ENCODE measurements around the gene C19orf38.

Gene C19orf38

DNA sequence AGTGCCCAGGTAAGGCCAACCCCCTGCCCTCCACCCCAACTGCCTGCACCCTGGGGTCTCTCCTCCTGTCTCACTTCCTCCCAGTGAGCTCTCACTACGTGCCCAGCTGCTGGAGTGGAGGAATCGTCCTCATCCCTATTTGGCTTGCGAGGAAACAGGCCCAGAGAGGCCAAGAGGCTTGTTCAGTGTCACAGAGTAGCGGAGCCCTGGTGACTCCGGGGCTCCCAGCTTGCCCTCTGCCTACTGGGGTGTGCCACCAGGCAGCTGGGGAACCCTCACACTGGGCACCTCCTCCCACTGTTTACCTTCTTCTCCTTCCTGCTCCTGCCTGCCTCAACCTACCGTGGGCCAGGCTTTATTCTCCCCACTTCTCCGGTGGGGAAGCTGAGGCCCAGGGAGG is 17.8 kb upstream of the C19orf38 start:
- in situ Hi-C loops (cut with MboI; ENCODE audit: low pct_unique_long_range_greater_than_20kb, low sequenced_read_pairs, unreplicated experiment): no loop called here
- TF ChIP-seq, protein P1, sequence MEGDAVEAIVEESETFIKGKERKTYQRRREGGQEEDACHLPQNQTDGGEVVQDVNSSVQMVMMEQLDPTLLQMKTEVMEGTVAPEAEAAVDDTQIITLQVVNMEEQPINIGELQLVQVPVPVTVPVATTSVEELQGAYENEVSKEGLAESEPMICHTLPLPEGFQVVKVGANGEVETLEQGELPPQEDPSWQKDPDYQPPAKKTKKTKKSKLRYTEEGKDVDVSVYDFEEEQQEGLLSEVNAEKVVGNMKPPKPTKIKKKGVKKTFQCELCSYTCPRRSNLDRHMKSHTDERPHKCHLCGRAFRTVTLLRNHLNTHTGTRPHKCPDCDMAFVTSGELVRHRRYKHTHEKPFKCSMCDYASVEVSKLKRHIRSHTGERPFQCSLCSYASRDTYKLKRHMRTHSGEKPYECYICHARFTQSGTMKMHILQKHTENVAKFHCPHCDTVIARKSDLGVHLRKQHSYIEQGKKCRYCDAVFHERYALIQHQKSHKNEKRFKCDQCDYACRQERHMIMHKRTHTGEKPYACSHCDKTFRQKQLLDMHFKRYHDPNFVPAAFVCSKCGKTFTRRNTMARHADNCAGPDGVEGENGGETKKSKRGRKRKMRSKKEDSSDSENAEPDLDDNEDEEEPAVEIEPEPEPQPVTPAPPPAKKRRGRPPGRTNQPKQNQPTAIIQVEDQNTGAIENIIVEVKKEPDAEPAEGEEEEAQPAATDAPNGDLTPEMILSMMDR (IDR thresholded peaks at IDR 0.05; ENCODE audit: extremely low read depth, insufficient read depth, missing control alignments): no peak
- no peak for DNase-seq (ENCODE audit: low spot score)

DNA sequence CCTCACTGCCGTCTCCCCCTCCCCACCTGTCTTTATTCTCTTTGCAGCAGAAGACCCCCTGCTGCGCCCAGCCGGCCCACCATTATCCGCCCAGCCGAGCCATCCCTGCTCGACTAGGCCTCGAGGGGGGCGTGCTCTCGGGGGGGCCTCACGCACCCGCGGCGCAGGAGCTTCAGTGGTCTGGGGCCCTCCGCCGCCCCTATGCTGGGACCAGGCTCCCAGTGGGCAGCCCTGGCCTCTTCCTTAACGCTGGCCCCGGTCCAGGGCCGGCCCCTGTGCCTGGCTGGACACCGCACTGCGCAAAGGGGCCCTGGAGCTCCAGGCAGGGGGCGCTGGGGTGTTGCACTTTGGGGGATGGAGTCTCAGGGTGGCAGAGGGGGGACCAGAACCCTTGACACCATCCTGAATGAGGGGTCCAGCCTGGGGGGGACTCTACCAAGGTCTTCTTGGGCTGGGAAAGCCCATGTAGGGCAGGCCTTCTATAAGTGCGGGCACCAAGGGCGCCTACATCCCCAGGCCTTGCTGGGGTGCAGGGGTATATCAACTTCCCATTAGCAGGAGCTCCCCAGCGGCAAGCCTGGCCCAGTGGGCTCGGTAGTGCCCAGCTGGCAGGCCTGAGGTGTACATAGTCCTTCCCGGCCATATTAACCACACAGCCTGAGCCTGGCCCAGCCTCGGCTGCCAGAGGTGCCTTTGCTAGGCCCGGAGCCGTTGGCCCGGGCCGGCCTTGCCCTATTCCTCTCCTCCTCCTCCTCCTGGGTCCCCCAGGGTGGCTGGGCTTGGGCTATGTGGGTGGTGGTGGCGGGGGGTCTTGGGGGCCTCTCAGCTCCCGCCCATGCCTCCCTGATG is 17.1 kb upstream of the C19orf38 start:
- DNase-seq (ENCODE audit: low spot score): no peak
- TF ChIP-seq, protein P1 (IDR thresholded peaks at IDR 0.05; ENCODE audit: extremely low read depth, insufficient read depth, missing control alignments): no peak
- in situ Hi-C loops (cut with MboI; ENCODE audit: low pct_unique_long_range_greater_than_20kb, low sequenced_read_pairs, unreplicated experiment): no loop called here

DNA sequence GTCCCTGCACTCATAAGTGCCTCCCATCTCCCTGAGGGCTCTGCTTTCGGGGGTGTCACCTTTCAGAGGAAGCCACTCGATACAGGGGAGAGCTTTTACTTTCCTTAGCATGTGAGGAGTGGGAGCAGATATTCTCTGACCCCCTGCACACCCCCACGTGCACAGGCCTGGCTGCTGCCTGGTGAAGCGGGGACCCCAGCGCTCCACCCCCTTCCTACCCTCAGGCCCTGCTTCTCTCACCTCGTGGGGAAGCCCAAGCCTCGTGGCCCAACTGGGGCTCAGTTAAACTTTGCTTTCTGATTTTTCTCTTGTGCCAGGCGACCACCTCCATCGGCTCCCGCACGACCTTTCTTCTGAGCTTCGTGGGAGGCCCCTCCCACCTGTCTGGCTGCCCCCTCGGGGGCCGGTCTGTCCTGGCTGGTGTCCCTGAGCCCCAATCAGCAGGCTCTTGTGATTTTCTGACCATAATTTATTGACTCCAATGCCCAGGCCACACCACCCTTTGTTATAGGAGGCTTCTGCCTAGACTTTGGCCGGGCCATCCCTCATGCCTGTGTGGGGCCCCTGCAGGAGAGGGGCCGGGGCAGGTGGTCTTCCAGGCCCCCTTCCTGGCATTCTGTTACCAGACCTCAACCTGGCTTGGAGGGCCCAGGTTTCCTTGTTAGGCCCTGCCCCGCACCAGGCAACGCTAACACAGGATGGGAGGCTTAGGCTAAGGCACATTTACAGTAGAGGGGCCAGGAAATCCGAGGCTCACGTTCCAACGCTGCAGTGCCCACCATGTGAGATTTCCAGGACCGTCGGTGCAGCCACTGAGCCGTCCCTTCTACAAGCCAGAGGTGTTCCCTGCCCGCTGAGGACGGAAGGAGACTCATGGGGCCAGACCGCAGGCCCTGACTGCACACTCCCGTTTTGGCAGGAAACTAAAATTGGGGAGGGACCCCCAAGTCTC is 16.0 kb upstream of the C19orf38 start:
- DNase-seq (ENCODE audit: low spot score): no peak
- TF ChIP-seq, protein P1 (IDR thresholded peaks at IDR 0.05; ENCODE audit: extremely low read depth, insufficient read depth, missing control alignments): no peak
- in situ Hi-C loops (cut with MboI; ENCODE audit: low pct_unique_long_range_greater_than_20kb, low sequenced_read_pairs, unreplicated experiment): no loop called here

DNA sequence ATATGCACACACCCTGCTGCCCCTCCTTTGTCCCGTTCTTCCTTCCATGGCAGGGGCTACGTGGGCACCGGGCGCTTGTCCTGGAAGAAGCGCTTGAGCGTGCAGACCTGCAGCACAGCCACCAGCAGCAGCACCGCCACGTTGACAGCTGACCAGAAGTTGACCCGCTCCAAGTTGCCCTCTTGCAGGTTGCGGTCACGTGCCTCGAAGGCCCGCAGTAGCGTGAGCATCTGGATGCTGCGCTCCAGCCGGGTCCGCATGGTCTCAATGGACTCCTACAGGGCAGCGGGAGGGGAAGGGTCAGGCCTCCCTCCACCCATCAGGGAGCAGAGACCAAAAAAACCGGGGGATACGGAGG is 15.3 kb upstream of the C19orf38 start:
- TF ChIP-seq, protein P1 (IDR thresholded peaks at IDR 0.05; ENCODE audit: extremely low read depth, insufficient read depth, missing control alignments): no peak
- DNase-seq (ENCODE audit: low spot score): no peak
- in situ Hi-C loops (cut with MboI; ENCODE audit: low pct_unique_long_range_greater_than_20kb, low sequenced_read_pairs, unreplicated experiment): no loop called here

DNA sequence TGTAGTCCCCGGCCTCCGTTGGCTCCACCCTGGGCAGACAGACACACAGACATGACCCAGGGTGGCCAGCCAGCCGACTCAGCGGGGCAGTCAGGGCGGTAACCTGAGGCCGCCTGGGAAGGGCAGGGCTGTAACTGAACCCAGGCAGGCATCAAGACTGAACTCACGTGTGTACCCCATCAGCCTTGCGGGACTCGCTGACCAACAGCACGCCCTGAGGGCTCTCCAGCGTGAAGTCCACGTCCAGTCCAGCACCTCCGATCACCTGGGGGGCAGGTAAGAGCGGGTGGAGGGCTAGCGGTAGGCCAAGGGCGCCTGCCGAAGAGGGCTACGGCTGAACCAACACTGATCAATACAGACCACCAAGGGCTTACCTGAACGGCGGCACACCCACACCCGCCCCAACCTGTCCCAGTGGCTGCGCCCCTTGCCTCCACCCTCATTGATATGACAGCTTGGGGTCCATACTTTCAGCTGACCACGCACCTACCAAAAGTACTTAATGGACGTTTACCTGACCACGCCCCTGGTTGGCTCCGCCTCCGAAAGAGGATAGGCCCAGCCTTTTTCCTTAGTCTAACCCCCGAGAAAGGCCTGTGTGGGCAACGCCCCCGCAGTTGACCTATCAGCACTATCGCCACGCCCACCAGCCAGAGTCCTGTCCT is 13.0 kb upstream of the C19orf38 start:
- in situ Hi-C loops (cut with MboI; ENCODE audit: low pct_unique_long_range_greater_than_20kb, low sequenced_read_pairs, unreplicated experiment): no loop called here
- peak; percentile 98 for DNase-seq (ENCODE audit: low spot score)
- TF ChIP-seq, protein P1 (IDR thresholded peaks at IDR 0.05; ENCODE audit: extremely low read depth, insufficient read depth, missing control alignments): no peak

Data from GM13977 (cell line).